Glutamatergic neuron (in vitro differentiated cells): ENCODE results near the gene PAPOLA. TPM values are rescaled to one million over a fixed set of nuclear protein-coding genes. Genes with fewer than 3 reads are reported as not detected.

Source experiments
- DNase-seq: peaks from one replicate; pipeline ENCODE4 v3.0.0; 2022
- H3K27ac Mint-ChIP-seq: one replicate; pipeline ENCODE4 v1.8.0; 2020; ENCODE audit warnings: mild to moderate bottlenecking, mixed read lengths, inconsistent platforms; ENCODE audit not compliant: unreplicated experiment
- H3K27me3 Mint-ChIP-seq: one replicate; pipeline ENCODE4 v1.8.0; 2020; ENCODE audit warnings: mild to moderate bottlenecking, moderate library complexity, mixed read lengths, inconsistent platforms; ENCODE audit not compliant: unreplicated experiment
- H3K36me3 Mint-ChIP-seq: one replicate; pipeline ENCODE4 v1.8.0; 2020; ENCODE audit warnings: mild to moderate bottlenecking, mixed read lengths, inconsistent platforms; ENCODE audit not compliant: unreplicated experiment
- H3K4me1 Mint-ChIP-seq: one replicate; pipeline ENCODE4 v1.8.0; 2020; ENCODE audit warnings: mild to moderate bottlenecking, low read depth, mixed read lengths, inconsistent platforms; ENCODE audit not compliant: unreplicated experiment
- H3K4me3 Mint-ChIP-seq: one replicate; pipeline ENCODE4 v1.8.0; 2020; ENCODE audit warnings: mild to moderate bottlenecking, mixed read lengths, inconsistent platforms; ENCODE audit not compliant: unreplicated experiment
- H3K9me3 Mint-ChIP-seq: one replicate; pipeline ENCODE4 v1.8.0; 2020; ENCODE audit warnings: mild to moderate bottlenecking, moderate library complexity, mixed read lengths, inconsistent platforms; ENCODE audit not compliant: unreplicated experiment
- total RNA-seq: library from RNA; stranded (reverse); fragmentation: NEBNext Ultra II Directional; extraction: Animal tissue kit (Norgen Biotek cat#: 25700); gene quantifications from one replicate; pipeline ENCODE4 v1.2.1, GENCODE V29; 2021; ENCODE audit not compliant: unreplicated experiment
- TF ChIP-seq, protein P1 (sequence below): fragments of 200-600 bp; sonication (generic); IDR thresholded peaks from one replicate; pipeline ENCODE4 v1.5.0; 2021; ENCODE audit not compliant: partially characterized antibody, unreplicated experiment

The PAPOLA gene
- total RNA-seq, 1 donor from 2014 or later = 169 TPM

DNA sequence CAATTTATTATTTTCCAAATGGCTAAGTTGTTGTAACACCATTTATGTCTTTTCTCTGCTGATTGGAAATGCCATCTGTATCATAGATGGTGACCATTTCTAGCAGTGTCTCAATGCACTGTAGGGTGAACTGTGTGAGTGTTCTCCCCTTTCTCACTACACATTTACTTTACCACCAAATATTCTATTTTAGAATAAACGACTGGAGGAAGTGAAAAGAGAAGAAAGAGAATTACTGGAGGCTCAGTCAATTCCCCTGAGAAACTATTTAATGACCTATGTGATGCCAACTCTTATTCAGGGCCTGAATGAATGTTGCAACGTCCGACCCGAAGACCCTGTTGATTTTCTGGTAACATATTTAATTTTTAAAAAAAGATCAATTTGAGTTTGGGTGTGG lies 15.5 kb upstream of the PAPOLA start:
- TF ChIP-seq, protein P1, sequence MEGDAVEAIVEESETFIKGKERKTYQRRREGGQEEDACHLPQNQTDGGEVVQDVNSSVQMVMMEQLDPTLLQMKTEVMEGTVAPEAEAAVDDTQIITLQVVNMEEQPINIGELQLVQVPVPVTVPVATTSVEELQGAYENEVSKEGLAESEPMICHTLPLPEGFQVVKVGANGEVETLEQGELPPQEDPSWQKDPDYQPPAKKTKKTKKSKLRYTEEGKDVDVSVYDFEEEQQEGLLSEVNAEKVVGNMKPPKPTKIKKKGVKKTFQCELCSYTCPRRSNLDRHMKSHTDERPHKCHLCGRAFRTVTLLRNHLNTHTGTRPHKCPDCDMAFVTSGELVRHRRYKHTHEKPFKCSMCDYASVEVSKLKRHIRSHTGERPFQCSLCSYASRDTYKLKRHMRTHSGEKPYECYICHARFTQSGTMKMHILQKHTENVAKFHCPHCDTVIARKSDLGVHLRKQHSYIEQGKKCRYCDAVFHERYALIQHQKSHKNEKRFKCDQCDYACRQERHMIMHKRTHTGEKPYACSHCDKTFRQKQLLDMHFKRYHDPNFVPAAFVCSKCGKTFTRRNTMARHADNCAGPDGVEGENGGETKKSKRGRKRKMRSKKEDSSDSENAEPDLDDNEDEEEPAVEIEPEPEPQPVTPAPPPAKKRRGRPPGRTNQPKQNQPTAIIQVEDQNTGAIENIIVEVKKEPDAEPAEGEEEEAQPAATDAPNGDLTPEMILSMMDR = no peak
- peaks cover 4% of the 10 kb centered on the region for H3K9me3 Mint-ChIP-seq
- no peak overlapping the region for H3K27ac Mint-ChIP-seq
- no peak overlapping the region for H3K4me3 Mint-ChIP-seq
- DNase-seq = no peak
- H3K27me3 Mint-ChIP-seq = no peaks in the 10 kb centered on the region
- H3K4me1 Mint-ChIP-seq = no peaks in the 10 kb centered on the region
- no peaks in the 10 kb centered on the region for H3K36me3 Mint-ChIP-seq

DNA sequence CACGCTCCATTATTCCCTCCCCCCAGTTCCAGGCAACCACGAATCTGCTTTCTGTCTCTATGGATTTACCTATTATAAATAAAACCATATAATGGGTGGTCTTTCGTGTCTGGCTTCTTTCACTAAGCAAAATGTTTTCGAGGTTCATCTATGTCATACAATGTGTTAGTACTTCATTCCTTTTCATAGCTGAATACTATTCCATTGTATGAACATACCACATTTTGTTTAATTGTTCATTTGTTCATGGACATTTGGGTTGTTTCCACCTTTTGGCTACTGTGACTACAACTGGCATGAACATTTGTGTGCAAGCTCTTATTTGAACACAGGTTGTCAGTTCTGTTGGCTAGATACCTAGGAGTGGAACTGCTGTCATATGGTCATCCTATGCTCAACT lies 12.9 kb upstream of the PAPOLA start:
- H3K27ac Mint-ChIP-seq = no peak overlapping the region
- TF ChIP-seq, protein P1 = no peak
- H3K4me3 Mint-ChIP-seq = no peak overlapping the region
- H3K27me3 Mint-ChIP-seq = no peaks in the 10 kb centered on the region
- H3K9me3 Mint-ChIP-seq = peaks cover 3% of the 10 kb centered on the region
- no peak for DNase-seq
- H3K4me1 Mint-ChIP-seq = no peaks in the 10 kb centered on the region
- H3K36me3 Mint-ChIP-seq = no peaks in the 10 kb centered on the region

DNA sequence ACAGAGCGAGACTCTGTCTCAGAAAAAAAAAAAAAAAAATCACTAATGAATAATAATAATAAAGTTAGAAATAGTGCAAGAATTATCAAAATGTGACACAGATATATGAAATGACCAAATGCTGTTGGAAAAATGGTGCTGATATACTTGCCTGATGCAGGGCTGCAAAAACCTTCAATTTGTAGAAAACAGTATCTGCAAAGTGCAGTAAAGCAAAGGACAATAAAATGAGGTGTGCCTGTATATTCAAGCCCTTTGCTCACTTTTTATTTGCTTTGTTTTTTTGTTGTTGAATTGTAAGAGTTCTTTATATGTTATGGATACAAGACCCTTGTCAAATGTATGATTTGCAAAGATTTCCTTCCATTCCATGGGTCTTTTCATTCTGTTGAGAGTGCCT lies 9.0 kb upstream of the PAPOLA start:
- H3K4me1 Mint-ChIP-seq = no peaks in the 10 kb centered on the region
- H3K27ac Mint-ChIP-seq = no peak overlapping the region
- no peaks in the 10 kb centered on the region for H3K36me3 Mint-ChIP-seq
- H3K4me3 Mint-ChIP-seq = no peak overlapping the region
- TF ChIP-seq, protein P1 = no peak
- peaks cover 1% of the 10 kb centered on the region for H3K9me3 Mint-ChIP-seq
- DNase-seq = no peak
- H3K27me3 Mint-ChIP-seq = no peaks in the 10 kb centered on the region

DNA sequence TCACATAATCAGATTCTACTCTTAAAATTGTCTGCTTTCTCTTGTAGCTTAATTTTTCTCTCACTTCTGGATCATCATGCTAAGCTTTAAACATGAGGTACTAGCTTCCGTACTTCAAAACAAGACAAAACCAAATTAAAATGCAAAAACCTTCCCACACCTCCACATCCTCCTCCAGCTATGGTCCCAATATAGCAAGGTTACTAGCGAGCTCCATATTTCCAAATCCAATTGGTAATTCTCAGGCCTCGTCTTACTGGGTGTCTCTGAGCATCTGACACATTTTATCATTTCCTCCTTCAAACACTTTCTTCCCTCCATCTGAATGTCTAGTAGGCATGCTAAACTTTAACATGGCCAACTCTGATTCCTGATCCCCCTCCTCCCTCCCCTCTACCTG lies 7.9 kb upstream of the PAPOLA start:
- H3K4me1 Mint-ChIP-seq = no peaks in the 10 kb centered on the region

DNA sequence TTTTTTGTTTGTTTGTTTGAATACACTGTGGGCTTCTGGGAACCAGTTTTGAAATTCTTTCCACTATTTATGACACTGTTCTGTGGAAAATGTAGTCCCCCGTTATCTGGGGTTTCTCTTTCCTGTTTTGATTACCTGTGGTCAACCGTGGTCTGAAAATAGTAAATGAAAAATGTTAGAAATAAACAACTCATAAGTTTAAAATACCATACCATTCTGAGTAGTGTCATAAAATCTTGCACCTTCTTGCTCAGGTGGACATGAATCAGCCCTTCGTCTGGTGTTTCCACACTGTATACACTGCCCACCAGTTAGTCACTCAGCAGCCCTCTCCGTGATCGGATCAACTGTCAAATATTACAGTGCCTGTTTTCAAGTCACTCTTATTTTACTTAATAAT lies 5.1 kb upstream of the PAPOLA start:
- H3K36me3 Mint-ChIP-seq = no peaks in the 10 kb centered on the region
- no peaks in the 10 kb centered on the region for H3K27me3 Mint-ChIP-seq
- DNase-seq = no peak
- H3K27ac Mint-ChIP-seq = no peak overlapping the region
- TF ChIP-seq, protein P1 = no peak
- H3K4me1 Mint-ChIP-seq = no peaks in the 10 kb centered on the region
- H3K9me3 Mint-ChIP-seq = peaks cover 3% of the 10 kb centered on the region
- no peak overlapping the region for H3K4me3 Mint-ChIP-seq

More for the DNA sequence above, 7.9 kb upstream of the PAPOLA start:
- Mint-ChIP-seq H3K27me3 (no peaks in the 10 kb centered on the region), H3K36me3 (no peaks in the 10 kb centered on the region), H3K9me3 (peaks cover 1% of the 10 kb centered on the region), H3K27ac (no peak overlapping the region), H3K4me3 (no peak overlapping the region)
- TF ChIP-seq, protein P1 = no peak
- DNase-seq = no peak
